ENCODE results near the gene PRUNE1.

PRUNE1 gene

GRCh38 chr1:151008244-151009205, at the start of gene PRUNE1:
Gene PRUNE1, plus strand, starts transcription at chr1:151008449. Its CDS starts 184 bp downstream, at chr1:151008633.
- H3K4me3 ChIP-seq (ENCODE audit: low read length, poor library complexity, severe bottlenecking) = peak within 1 kb of the TSS; percentile 96
- H3K4me1 ChIP-seq (ENCODE audit: insufficient read depth, low read length, poor library complexity, severe bottlenecking) = peaks cover 68% of the 10 kb centered on the region
- no peaks in the 10 kb centered on the region for H3K36me3 ChIP-seq (ENCODE audit: insufficient read depth, low read length)
- H3K9me3 ChIP-seq (ENCODE audit: insufficient read depth, low read depth, low read length) = no peaks in the 10 kb centered on the region
- H3K79me2 ChIP-seq (ENCODE audit: insufficient read depth, low read length) = peaks cover 33% of the 10 kb centered on the region
- TF ChIP-seq, protein P1, sequence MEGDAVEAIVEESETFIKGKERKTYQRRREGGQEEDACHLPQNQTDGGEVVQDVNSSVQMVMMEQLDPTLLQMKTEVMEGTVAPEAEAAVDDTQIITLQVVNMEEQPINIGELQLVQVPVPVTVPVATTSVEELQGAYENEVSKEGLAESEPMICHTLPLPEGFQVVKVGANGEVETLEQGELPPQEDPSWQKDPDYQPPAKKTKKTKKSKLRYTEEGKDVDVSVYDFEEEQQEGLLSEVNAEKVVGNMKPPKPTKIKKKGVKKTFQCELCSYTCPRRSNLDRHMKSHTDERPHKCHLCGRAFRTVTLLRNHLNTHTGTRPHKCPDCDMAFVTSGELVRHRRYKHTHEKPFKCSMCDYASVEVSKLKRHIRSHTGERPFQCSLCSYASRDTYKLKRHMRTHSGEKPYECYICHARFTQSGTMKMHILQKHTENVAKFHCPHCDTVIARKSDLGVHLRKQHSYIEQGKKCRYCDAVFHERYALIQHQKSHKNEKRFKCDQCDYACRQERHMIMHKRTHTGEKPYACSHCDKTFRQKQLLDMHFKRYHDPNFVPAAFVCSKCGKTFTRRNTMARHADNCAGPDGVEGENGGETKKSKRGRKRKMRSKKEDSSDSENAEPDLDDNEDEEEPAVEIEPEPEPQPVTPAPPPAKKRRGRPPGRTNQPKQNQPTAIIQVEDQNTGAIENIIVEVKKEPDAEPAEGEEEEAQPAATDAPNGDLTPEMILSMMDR (conservative IDR thresholded peaks at IDR 0.05; ENCODE audit: low read length) = no peak
- TF ChIP-seq EZH2phosphoT487 (IDR thresholded peaks at IDR 0.05; ENCODE audit: borderline replicate concordance) = no peak
- no peaks in the 10 kb centered on the region for H3K9me2 ChIP-seq (replicated peaks; ENCODE audit: low read depth, low read length)
- H4K20me1 ChIP-seq (ENCODE audit: insufficient read depth, low read length, poor library complexity, severe bottlenecking) = no peaks in the 10 kb centered on the region
- H3F3A ChIP-seq (ENCODE audit: low read depth) = peaks cover 9% of the 10 kb centered on the region; the same call in 1 of the 2 replicates
- H3K4me2 ChIP-seq (ENCODE audit: low read depth, low read length, poor library complexity, severe bottlenecking) = peak within 1 kb of the TSS; percentile 94
- peak within 1 kb of the TSS; percentile 98 for H2AFZ ChIP-seq (ENCODE audit: low read length)
- no peaks in the 10 kb centered on the region for H3K27me3 ChIP-seq (ENCODE audit: insufficient read depth, low read length, poor library complexity, severe bottlenecking)
- peak within 1 kb of the TSS; percentile 86 for H3K9ac ChIP-seq (ENCODE audit: low read depth, low read length, poor library complexity, severe bottlenecking)

GRCh38 chr1:150960646-150961045, 47.6 kb upstream of the PRUNE1 start:
- Histone ChIP-seq H2AFZ (ENCODE audit: low read length) (no peak overlapping the region), H3F3A (ENCODE audit: low read depth) (no peaks in the 10 kb centered on the region; the same call in 1 of the 2 replicates), H3K4me1 (ENCODE audit: insufficient read depth, low read length, poor library complexity, severe bottlenecking) (no peaks in the 10 kb centered on the region), H4K20me1 (ENCODE audit: insufficient read depth, low read length, poor library complexity, severe bottlenecking) (no peaks in the 10 kb centered on the region), H3K9ac (ENCODE audit: low read depth, low read length, poor library complexity, severe bottlenecking) (no peak overlapping the region), H3K9me3 (ENCODE audit: insufficient read depth, low read depth, low read length) (no peaks in the 10 kb centered on the region), H3K79me2 (ENCODE audit: insufficient read depth, low read length) (no peaks in the 10 kb centered on the region), H3K27me3 (ENCODE audit: insufficient read depth, low read length, poor library complexity, severe bottlenecking) (no peaks in the 10 kb centered on the region), H3K4me3 (ENCODE audit: low read length, poor library complexity, severe bottlenecking) (no peak overlapping the region), H3K36me3 (ENCODE audit: insufficient read depth, low read length) (peaks cover 71% of the 10 kb centered on the region), H3K4me2 (ENCODE audit: low read depth, low read length, poor library complexity, severe bottlenecking) (no peak overlapping the region), H3K9me2 (replicated peaks; ENCODE audit: low read depth, low read length) (no peaks in the 10 kb centered on the region)
- no peak for TF ChIP-seq EZH2phosphoT487 (IDR thresholded peaks at IDR 0.05; ENCODE audit: borderline replicate concordance)
- TF ChIP-seq, protein P1 (conservative IDR thresholded peaks at IDR 0.05; ENCODE audit: low read length) = no peak

DNA sequence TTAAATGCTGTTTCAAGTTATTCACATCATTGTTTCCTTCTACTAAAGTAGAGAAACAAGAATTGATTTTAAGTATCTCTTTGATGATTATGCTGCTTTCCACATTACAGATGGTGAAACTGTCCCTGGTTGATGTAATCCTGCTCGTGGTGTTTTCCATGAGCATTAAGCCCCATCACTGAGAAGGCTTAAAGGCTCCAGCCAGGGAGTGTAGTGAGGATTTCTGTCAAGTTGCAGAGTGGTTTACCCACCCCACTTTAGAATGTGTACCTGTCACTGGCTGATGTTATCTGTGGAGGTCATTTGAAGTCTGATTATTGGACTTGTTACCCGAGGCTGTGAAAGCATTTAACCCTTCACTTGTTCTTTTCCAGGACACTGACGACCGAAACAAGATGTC, 46.5 kb upstream of the PRUNE1 start:
- TF ChIP-seq, protein P1 (conservative IDR thresholded peaks at IDR 0.05; ENCODE audit: low read length) = no peak
- TF ChIP-seq EZH2phosphoT487 (IDR thresholded peaks at IDR 0.05; ENCODE audit: borderline replicate concordance) = no peak
- H3F3A ChIP-seq (ENCODE audit: low read depth) = no peaks in the 10 kb centered on the region; the same call in 1 of the 2 replicates
- H3K4me1 ChIP-seq (ENCODE audit: insufficient read depth, low read length, poor library complexity, severe bottlenecking) = no peaks in the 10 kb centered on the region
- no peak overlapping the region for H3K4me3 ChIP-seq (ENCODE audit: low read length, poor library complexity, severe bottlenecking)
- H3K9ac ChIP-seq (ENCODE audit: low read depth, low read length, poor library complexity, severe bottlenecking) = no peak overlapping the region
- H3K79me2 ChIP-seq (ENCODE audit: insufficient read depth, low read length) = no peaks in the 10 kb centered on the region
- peaks cover 5% of the 10 kb centered on the region for H4K20me1 ChIP-seq (ENCODE audit: insufficient read depth, low read length, poor library complexity, severe bottlenecking)
- H3K9me2 ChIP-seq (replicated peaks; ENCODE audit: low read depth, low read length) = no peaks in the 10 kb centered on the region
- peaks cover 78% of the 10 kb centered on the region for H3K36me3 ChIP-seq (ENCODE audit: insufficient read depth, low read length)
- no peaks in the 10 kb centered on the region for H3K9me3 ChIP-seq (ENCODE audit: insufficient read depth, low read depth, low read length)
- H2AFZ ChIP-seq (ENCODE audit: low read length) = no peak overlapping the region
- H3K4me2 ChIP-seq (ENCODE audit: low read depth, low read length, poor library complexity, severe bottlenecking) = no peak overlapping the region
- no peaks in the 10 kb centered on the region for H3K27me3 ChIP-seq (ENCODE audit: insufficient read depth, low read length, poor library complexity, severe bottlenecking)
